BE2C (cell line): ENCODE results near the gene ANHX.

Experiments
- DNase-seq: peaks from one replicate; pipeline ENCODE4 v3.0.0-alpha.2; 2020
- H3K27me3 ChIP-seq: fragments of 250-450 bp; sonication (Bioruptor Pico); 2 replicates; pipeline ENCODE4 v1.5.1; 2020; ENCODE audit warnings: mild to moderate bottlenecking
- H3K36me3 ChIP-seq: fragments of 250-450 bp; sonication (Bioruptor Pico); 2 replicates; pipeline ENCODE4 v1.5.1; 2020; ENCODE audit warnings: mild to moderate bottlenecking
- H3K4me1 ChIP-seq: fragments of 250-450 bp; sonication (Bioruptor Pico); 2 replicates; pipeline ENCODE4 v1.5.1; 2020
- H3K4me3 ChIP-seq: 2 replicates; pipeline ENCODE4 v1.5.1; 2011; ENCODE audit warnings: low read depth, low read length
- H3K9me3 ChIP-seq: fragments of 250-450 bp; sonication (Bioruptor Pico); 2 replicates; pipeline ENCODE4 v1.5.1; 2020
- CTCF ChIP-seq: IDR thresholded peaks from 2 replicates; pipeline ENCODE4 v1.5.1; 2012; ENCODE audit warnings: mild to moderate bottlenecking, low read depth, low read length

Gene ANHX

GRCh38 chr12:133215724-133216123 lies 20.0 kb downstream of the ANHX start:
- Histone ChIP-seq H3K27me3 (no peaks in the 10 kb centered on the region), H3K4me1 (no peaks in the 10 kb centered on the region), H3K9me3 (peaks cover 6% of the 10 kb centered on the region), H3K36me3 (no peaks in the 10 kb centered on the region), H3K4me3 (no peak overlapping the region)
- no peak for TF ChIP-seq CTCF
- no peak for DNase-seq

- Histone ChIP-seq H3K9me3 (peaks cover 25% of the 10 kb centered on the region), H3K4me1 (no peaks in the 10 kb centered on the region), H3K36me3 (peaks cover 31% of the 10 kb centered on the region), H3K27me3 (no peaks in the 10 kb centered on the region), H3K4me3 (no peak overlapping the region)
- no peak for TF ChIP-seq CTCF
- no peak for DNase-seq
Observed at GRCh38 chr12:133206390-133206789, 29.3 kb downstream of the ANHX start.

- no peak for TF ChIP-seq CTCF
- peaks cover 22% of the 10 kb centered on the region for H3K9me3 ChIP-seq
- H3K27me3 ChIP-seq: no peaks in the 10 kb centered on the region
- no peaks in the 10 kb centered on the region for H3K4me1 ChIP-seq
- H3K4me3 ChIP-seq: no peak overlapping the region
- no peak for DNase-seq
- peaks cover 39% of the 10 kb centered on the region for H3K36me3 ChIP-seq
Observed at GRCh38 chr12:133204264-133204603, 31.4 kb downstream of the ANHX start.

- no peaks in the 10 kb centered on the region for H3K27me3 ChIP-seq
- no peaks in the 10 kb centered on the region for H3K4me1 ChIP-seq
- peaks cover 22% of the 10 kb centered on the region for H3K9me3 ChIP-seq
- no peak for TF ChIP-seq CTCF
- H3K36me3 ChIP-seq: peaks cover 39% of the 10 kb centered on the region
- no peak for DNase-seq
- no peak overlapping the region for H3K4me3 ChIP-seq
Observed at GRCh38 chr12:133203344-133204263, 32.1 kb downstream of the ANHX start.

- no peaks in the 10 kb centered on the region for H3K4me1 ChIP-seq
- peaks cover 39% of the 10 kb centered on the region for H3K36me3 ChIP-seq
- H3K4me3 ChIP-seq: no peak overlapping the region
- DNase-seq: no peak
- H3K27me3 ChIP-seq: no peaks in the 10 kb centered on the region
- H3K9me3 ChIP-seq: peaks cover 22% of the 10 kb centered on the region
- no peak for TF ChIP-seq CTCF
Observed at GRCh38 chr12:133202493-133203343, 33.0 kb downstream of the ANHX start.

GRCh38 chr12:133201888-133202287 lies 33.8 kb downstream of the ANHX start:
- no peaks in the 10 kb centered on the region for H3K4me1 ChIP-seq
- peaks cover 39% of the 10 kb centered on the region for H3K36me3 ChIP-seq
- H3K4me3 ChIP-seq: no peak overlapping the region
- H3K27me3 ChIP-seq: no peaks in the 10 kb centered on the region
- TF ChIP-seq CTCF: no peak
- no peak for DNase-seq
- peaks cover 22% of the 10 kb centered on the region for H3K9me3 ChIP-seq
